Measurements from ENCODE around the gene POLE. TPM values are rescaled to one million over a fixed set of nuclear protein-coding genes. Genes with fewer than 3 reads are reported as not detected.

The POLE gene
- total and polyA plus RNA-seq, 2 of the 4 experiments (the other 2 are of a cell fraction): 17.2 to 20.7 TPM

DNA sequence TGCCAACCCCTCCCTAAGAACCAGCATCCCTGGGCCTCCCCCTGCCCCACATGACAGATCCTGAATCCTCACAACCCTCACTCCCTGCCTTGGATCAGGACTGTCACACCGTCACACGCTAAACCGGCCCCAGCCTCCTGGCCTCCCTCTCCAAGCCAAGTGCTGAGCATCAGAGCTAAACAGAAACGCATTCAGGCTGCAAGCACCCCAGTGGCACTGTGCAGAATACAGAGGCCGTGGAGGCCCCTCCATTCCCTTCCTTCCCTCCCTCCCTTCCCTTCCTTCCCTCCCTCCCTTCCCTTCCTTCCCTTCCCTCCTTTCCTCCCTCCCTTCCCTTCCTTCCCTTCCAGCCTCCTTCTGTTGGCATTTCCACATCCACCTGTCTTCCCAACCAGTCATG, 12.6 kb downstream of the POLE start:
- no peak overlapping the region for H2AK9ac ChIP-seq (replicated peaks; ENCODE audit: low read depth, low read length, poor library complexity)
- CTCF ChIA-PET: no interaction called here
- H2BK15ac ChIP-seq (ENCODE audit: low read depth, low read length): no peak overlapping the region
- H3K4me1 ChIP-seq (ENCODE audit: control insufficient read depth, insufficient read depth, low read length): no peaks in the 10 kb centered on the region
- no peak overlapping the region for H3K56ac ChIP-seq (ENCODE audit: extremely low read depth, insufficient read depth, low read length)
- H3K79me1 ChIP-seq (ENCODE audit: low read depth in 1 of 2, low read length in 2 of 2): peaks cover 4% of the 10 kb centered on the region in 2 experiments; a peak in 2 of 4 replicates
- H2AK5ac ChIP-seq (ENCODE audit: low read depth, low read length): no peak overlapping the region
- H2AFZ ChIP-seq (replicated peaks; ENCODE audit: low read length, poor library complexity): no peak overlapping the region
- intact Hi-C loops (cut with micrococcal nuclease) (no loop called here), dilution Hi-C loops (cut with HindIII; ENCODE audit: low sequenced_read_pairs, unreplicated experiment) (no loop called here), in situ Hi-C loops (cut with MboI; ENCODE audit: low sequenced_read_pairs) (no loop called here)
- peaks cover 39% of the 10 kb centered on the region for H3K36me3 ChIP-seq (ENCODE audit: control insufficient read depth, insufficient read depth, low read length)
- no peak overlapping the region for H3K14ac ChIP-seq (replicated peaks; ENCODE audit: low read depth, low read length)
- no peak overlapping the region for H3K23ac ChIP-seq (ENCODE audit: low read depth, low read length)
- POLR2A ChIA-PET (ENCODE audit: unreplicated experiment): no interaction called here
- no peak overlapping the region for H2BK20ac ChIP-seq (ENCODE audit: low read depth, low read length)
- WGBS, 2 experiments (ENCODE audit: extremely low coverage in 2 of 2, insufficient read length in 1 of 2): 100% methylated on average over 3 of the region's 5 CpGs; no CpG with 5 or more reads in 1 of the 2 experiments
- H3K27me3 ChIP-seq (ENCODE audit: control insufficient read depth, insufficient read depth, low read length): no peaks in the 10 kb centered on the region
- no peak overlapping the region for H3K4me2 ChIP-seq (ENCODE audit: low read depth, low read length)
- H3K27ac ChIP-seq (ENCODE audit: insufficient read depth, low read length): no peak overlapping the region
- no peak overlapping the region for H4K91ac ChIP-seq (ENCODE audit: insufficient read depth, low read depth, low read length)
- H3K18ac ChIP-seq (ENCODE audit: low read depth, low read length): no peak overlapping the region
- no peak overlapping the region for H2BK120ac ChIP-seq (ENCODE audit: low read depth, low read length)
- no peak overlapping the region for H3K4ac ChIP-seq (ENCODE audit: low read depth, low read length)
- ATAC-seq (ENCODE audit: low read depth) (no peak), DNase-seq (no peak)
- no peak overlapping the region for H4K5ac ChIP-seq (ENCODE audit: low read depth, low read length)
- peaks cover 6% of the 10 kb centered on the region; the same call in 1 of the 2 replicates for H3K9me1 ChIP-seq (ENCODE audit: insufficient read depth, low read length)
- no peaks in the 10 kb centered on the region for H3K9me3 ChIP-seq (ENCODE audit: control insufficient read depth, insufficient read depth, low read length)
- no peak overlapping the region for H3K9ac ChIP-seq (ENCODE audit: low read depth, low read length)
- no peak overlapping the region for H3K4me3 ChIP-seq (ENCODE audit: insufficient read depth, low read depth, low read length)
- TF ChIP-seq RCOR1 (IDR thresholded peaks at IDR 0.05; ENCODE audit: insufficient replicate concordance, low read length): no peak
- TF ChIP-seq CEBPB (IDR thresholded peaks at IDR 0.05; ENCODE audit: low read depth, low read length): no peak
- no peak for TF ChIP-seq FOS (IDR thresholded peaks at IDR 0.05; ENCODE audit: low read depth, low read length)
- TF ChIP-seq, protein P1, sequence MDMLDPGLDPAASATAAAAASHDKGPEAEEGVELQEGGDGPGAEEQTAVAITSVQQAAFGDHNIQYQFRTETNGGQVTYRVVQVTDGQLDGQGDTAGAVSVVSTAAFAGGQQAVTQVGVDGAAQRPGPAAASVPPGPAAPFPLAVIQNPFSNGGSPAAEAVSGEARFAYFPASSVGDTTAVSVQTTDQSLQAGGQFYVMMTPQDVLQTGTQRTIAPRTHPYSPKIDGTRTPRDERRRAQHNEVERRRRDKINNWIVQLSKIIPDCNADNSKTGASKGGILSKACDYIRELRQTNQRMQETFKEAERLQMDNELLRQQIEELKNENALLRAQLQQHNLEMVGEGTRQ (IDR thresholded peaks at IDR 0.05; ENCODE audit: low read depth, low read length): no peak
- TF ChIP-seq CTCF (conservative IDR thresholded peaks at IDR 0.05; ENCODE audit: low read depth, low read length): no peak
- TF ChIP-seq MAZ (IDR thresholded peaks at IDR 0.05; ENCODE audit: borderline replicate concordance, low read depth, low read length): no peak
- no peak for TF ChIP-seq NFE2L2 (IDR thresholded peaks at IDR 0.05; ENCODE audit: low read depth, low read length)
- TF ChIP-seq POLR2A (IDR thresholded peaks at IDR 0.05; ENCODE audit: low read depth, low read length): no peak
- no peak for TF ChIP-seq MXI1 (IDR thresholded peaks at IDR 0.05; ENCODE audit: borderline replicate concordance, low read depth, low read length)
- no peak for TF ChIP-seq CHD1 (IDR thresholded peaks at IDR 0.05; ENCODE audit: low read depth, low read length)
- TF ChIP-seq ELK1 (IDR thresholded peaks at IDR 0.05; ENCODE audit: borderline replicate concordance, low read depth, low read length): no peak
- no peak for TF ChIP-seq RFX5 (IDR thresholded peaks at IDR 0.05; ENCODE audit: low read depth, low read length)
- no peak for TF ChIP-seq MAFK (IDR thresholded peaks at IDR 0.05; ENCODE audit: low read depth, low read length)
- no peak for TF ChIP-seq BHLHE40 (IDR thresholded peaks at IDR 0.05; ENCODE audit: low read depth, low read length)
- TF ChIP-seq SMC3 (IDR thresholded peaks at IDR 0.05; ENCODE audit: low read depth, low read length): no peak
- TF ChIP-seq RAD21 (IDR thresholded peaks at IDR 0.05; ENCODE audit: low read length): no peak
- no peak overlapping the region for H4K8ac ChIP-seq (ENCODE audit: low read depth in 2 of 2, low read length in 2 of 2)
- no peak overlapping the region for H2BK5ac ChIP-seq (ENCODE audit: low read depth, low read length, poor library complexity, severe bottlenecking)
- BruUV-seq (replicated peaks): no TSS peak
- no peaks in the 10 kb centered on the region for H4K20me1 ChIP-seq (ENCODE audit: insufficient read depth, low read length)

All from IMR-90 (cell line).